ENCODE data around the gene PLCB2.

GRCh38 chr15:40285554-40286011 is 22.2 kb downstream of the PLCB2 start:
- TF ChIP-seq, protein P1, sequence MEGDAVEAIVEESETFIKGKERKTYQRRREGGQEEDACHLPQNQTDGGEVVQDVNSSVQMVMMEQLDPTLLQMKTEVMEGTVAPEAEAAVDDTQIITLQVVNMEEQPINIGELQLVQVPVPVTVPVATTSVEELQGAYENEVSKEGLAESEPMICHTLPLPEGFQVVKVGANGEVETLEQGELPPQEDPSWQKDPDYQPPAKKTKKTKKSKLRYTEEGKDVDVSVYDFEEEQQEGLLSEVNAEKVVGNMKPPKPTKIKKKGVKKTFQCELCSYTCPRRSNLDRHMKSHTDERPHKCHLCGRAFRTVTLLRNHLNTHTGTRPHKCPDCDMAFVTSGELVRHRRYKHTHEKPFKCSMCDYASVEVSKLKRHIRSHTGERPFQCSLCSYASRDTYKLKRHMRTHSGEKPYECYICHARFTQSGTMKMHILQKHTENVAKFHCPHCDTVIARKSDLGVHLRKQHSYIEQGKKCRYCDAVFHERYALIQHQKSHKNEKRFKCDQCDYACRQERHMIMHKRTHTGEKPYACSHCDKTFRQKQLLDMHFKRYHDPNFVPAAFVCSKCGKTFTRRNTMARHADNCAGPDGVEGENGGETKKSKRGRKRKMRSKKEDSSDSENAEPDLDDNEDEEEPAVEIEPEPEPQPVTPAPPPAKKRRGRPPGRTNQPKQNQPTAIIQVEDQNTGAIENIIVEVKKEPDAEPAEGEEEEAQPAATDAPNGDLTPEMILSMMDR (IDR thresholded peaks at IDR 0.05) = no peak
- TF ChIP-seq EZH2 (IDR thresholded peaks at IDR 0.05; ENCODE audit: borderline replicate concordance, insufficient read depth, low read depth, low read length, poor library complexity, severe bottlenecking) = no peak
